ENCODE data around the gene BET1.

The BET1 gene

GRCh38 chr7:93968911-93969620 is 35.1 kb downstream of the BET1 start:
- no peak for DNase-seq (ENCODE audit: low read depth, low spot score)
- no peak overlapping the region for H3K4me3 ChIP-seq (ENCODE audit: low read length)

GRCh38 chr7:93964813-93965212 is 39.3 kb downstream of the BET1 start:
- H3K4me3 ChIP-seq (ENCODE audit: low read length), result no peak overlapping the region
- DNase-seq (ENCODE audit: low read depth, low spot score), result no peak

- no peak for DNase-seq (ENCODE audit: low read depth, low spot score)
- H3K4me3 ChIP-seq (ENCODE audit: low read length), result no peak overlapping the region
Observed at GRCh38 chr7:93964262-93964661, 39.9 kb downstream of the BET1 start.

GRCh38 chr7:93960986-93961385 is 43.2 kb downstream of the BET1 start:
- DNase-seq (ENCODE audit: low read depth, low spot score), result no peak
- no peak overlapping the region for H3K4me3 ChIP-seq (ENCODE audit: low read length)

- no peak for DNase-seq (ENCODE audit: low read depth, low spot score)
- no peak overlapping the region for H3K4me3 ChIP-seq (ENCODE audit: low read length)
Observed at GRCh38 chr7:93958651-93959050, 45.5 kb downstream of the BET1 start.

GRCh38 chr7:93958216-93958615 is 45.9 kb downstream of the BET1 start:
- no peak overlapping the region for H3K4me3 ChIP-seq (ENCODE audit: low read length)
- DNase-seq (ENCODE audit: low read depth, low spot score), result no peak

- no peak for DNase-seq (ENCODE audit: low read depth, low spot score)
- no peak overlapping the region for H3K4me3 ChIP-seq (ENCODE audit: low read length)
Observed at GRCh38 chr7:93957767-93958166, 46.4 kb downstream of the BET1 start.

- no peak for DNase-seq (ENCODE audit: low read depth, low spot score)
- no peak overlapping the region for H3K4me3 ChIP-seq (ENCODE audit: low read length)
Observed at GRCh38 chr7:93955304-93955703, 48.9 kb downstream of the BET1 start.

- no peak for DNase-seq (ENCODE audit: low read depth, low spot score)
- H3K4me3 ChIP-seq (ENCODE audit: low read length), result no peak overlapping the region
Observed at GRCh38 chr7:93949423-93949822, 54.7 kb downstream of the BET1 start.

- H3K4me3 ChIP-seq (ENCODE audit: low read length), result no peak overlapping the region
- DNase-seq (ENCODE audit: low read depth, low spot score), result no peak
Observed at GRCh38 chr7:93948873-93949272, 55.3 kb downstream of the BET1 start.

GRCh38 chr7:93948106-93948505 is 56.0 kb downstream of the BET1 start:
- DNase-seq (ENCODE audit: low read depth, low spot score), result no peak

GRCh38 chr7:93945756-93946535 is 58.2 kb downstream of the BET1 start:
- DNase-seq (ENCODE audit: low read depth, low spot score), result no peak
- H3K4me3 ChIP-seq (ENCODE audit: low read length), result no peak overlapping the region

More at GRCh38 chr7:93948106-93948505, 56.0 kb downstream of the BET1 start:
- no peak overlapping the region for H3K4me3 ChIP-seq (ENCODE audit: low read length)

- H3K4me3 ChIP-seq (ENCODE audit: low read length), result no peak overlapping the region
- DNase-seq (ENCODE audit: low read depth, low spot score), result no peak
Observed at GRCh38 chr7:93945083-93945482, 59.1 kb downstream of the BET1 start.

- DNase-seq (ENCODE audit: low read depth, low spot score), result no peak
- no peak overlapping the region for H3K4me3 ChIP-seq (ENCODE audit: low read length)
Observed at GRCh38 chr7:93944673-93945072, 59.5 kb downstream of the BET1 start.

GRCh38 chr7:93943816-93944540 is 60.2 kb downstream of the BET1 start:
- DNase-seq (ENCODE audit: low read depth, low spot score), result no peak
- no peak overlapping the region for H3K4me3 ChIP-seq (ENCODE audit: low read length)

Data from Jurkat, Clone E6-1 (cell line).